Eye (tissue), 1 donor: ENCODE measurements around the gene MPDZ.
"Not testable (repeated sequence)": the region's sequence is repeated elsewhere in the genome, so short reads cannot be mapped to it uniquely, and the experiment has no call there.

Experiments used
- DNase-seq: peaks from one replicate; pipeline ENCODE4 v3.0.0-alpha.2; 2015

MPDZ gene

DNA sequence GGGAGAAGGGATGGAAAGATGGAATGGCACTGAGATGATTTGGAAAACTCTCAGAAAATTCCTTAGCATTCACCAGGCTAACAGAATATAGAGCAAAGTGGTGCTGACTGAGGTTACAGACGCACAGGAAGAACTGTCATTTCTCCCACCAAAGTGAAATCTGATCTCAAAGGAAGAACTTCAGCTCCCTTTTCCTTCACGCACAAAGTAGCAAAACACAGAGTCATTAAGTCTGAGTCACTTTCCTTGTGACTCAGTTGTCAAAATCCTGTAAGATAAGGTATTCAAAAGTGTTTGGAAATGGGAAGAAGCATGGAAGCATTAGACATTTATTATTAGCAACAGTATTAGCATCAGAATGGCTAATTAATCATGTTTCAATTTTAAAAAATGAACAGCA is 11.7 kb downstream of the MPDZ start:
- peak; percentile 19 for DNase-seq

GRCh38 chr9:13266167-13266566 is 13.3 kb downstream of the MPDZ start:
- DNase-seq: no peak

- no peak for DNase-seq
These were observed 14.7 kb downstream of the MPDZ start for GRCh38 chr9:13264788-13265187.

DNA sequence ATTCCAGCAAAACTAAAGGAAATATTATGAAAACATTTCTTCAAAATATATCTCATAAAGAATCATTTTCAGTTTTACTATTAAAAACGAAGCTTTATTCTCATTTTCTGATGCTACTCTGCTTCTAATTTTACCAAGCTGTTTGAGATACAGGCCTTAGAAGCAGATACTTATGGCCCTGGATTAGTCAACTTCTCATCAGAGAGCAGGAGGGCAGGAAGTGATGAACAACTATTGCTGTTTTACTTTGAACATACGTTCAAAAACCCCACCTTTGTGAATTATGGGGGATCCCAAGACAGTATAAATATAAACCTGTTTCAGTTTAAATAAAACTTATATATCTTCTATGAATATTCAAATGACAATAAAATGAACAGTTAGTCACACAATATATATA is 16.0 kb downstream of the MPDZ start:
- no peak for DNase-seq

DNA sequence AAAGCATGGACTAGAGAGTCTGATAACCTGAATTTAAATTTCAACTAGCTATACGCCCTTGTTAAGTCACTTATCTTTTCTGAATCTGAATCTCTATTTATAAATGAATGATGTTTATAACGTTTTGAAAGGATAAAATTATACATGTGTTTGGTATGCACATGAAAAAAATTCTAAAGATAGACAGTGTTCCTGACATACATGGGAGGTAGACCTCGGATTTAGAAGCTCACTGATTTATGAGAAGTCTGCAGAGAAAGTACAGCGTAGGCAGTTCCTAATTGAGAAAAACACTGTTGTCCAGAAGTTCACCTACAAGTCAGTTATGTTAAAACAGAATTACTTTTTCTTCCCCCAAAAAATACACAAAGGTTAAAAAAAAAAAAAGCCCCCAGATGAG is 26.6 kb downstream of the MPDZ start:
- no peak for DNase-seq

GRCh38 chr9:13244181-13244580 is 35.3 kb downstream of the MPDZ start:
- no peak for DNase-seq

GRCh38 chr9:13241283-13241682 is 38.2 kb downstream of the MPDZ start:
- no peak for DNase-seq

DNA sequence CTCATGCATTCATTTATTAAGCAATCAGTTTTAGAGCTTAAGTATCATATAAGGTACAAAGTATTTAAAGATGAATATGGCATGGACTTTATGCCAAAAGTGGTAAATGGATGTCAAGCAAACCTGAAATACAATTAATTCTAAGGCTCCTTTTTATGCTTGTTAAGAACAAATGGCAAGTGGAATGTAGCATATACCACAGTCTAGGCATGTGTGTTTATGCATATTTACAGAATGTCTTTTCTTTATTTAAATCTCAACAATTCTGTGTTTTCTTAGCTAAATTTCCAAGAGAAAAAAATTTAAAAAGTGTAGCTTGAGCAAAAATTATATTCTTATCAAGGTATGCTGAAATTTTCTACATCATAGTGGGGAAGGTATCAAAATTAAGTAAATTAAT is 39.8 kb downstream of the MPDZ start:
- no peak for DNase-seq

DNA sequence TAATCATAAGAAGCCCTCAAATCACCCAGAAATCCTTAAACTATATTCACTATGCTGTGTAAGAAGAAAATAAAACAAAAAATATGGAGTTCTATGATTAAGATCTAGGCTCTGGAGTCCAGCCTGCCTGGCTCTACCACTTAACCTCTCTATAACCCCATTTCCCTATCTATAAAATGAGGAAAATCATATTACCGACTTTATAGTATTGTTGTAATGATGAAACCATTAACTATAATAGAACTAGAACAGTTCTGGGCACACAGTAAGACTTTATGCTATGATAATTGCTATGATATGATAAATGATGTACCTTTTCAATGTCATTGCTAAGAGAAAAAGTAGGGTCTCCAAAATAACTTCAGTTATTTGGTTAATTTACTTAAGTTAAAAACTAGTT is 40.3 kb downstream of the MPDZ start:
- no peak for DNase-seq

DNA sequence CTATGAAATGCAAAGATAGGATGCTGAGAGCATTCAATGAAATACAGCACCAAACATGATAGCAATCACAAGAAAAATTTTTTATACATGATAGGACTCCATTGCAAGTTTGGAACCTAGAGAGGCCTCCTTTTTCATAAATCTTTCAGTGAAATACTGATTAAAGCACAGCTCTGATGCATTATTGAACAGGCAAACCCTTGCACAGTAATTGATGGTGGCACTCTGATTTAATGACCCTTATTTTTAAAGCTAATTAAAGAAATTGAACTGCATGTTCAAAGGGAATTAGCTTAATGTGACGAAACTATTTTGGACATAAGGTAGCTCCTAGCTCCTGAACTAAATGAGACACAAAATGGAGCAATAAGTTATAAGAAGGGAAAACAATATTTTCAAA is 44.6 kb downstream of the MPDZ start:
- DNase-seq: peak; percentile 44

DNA sequence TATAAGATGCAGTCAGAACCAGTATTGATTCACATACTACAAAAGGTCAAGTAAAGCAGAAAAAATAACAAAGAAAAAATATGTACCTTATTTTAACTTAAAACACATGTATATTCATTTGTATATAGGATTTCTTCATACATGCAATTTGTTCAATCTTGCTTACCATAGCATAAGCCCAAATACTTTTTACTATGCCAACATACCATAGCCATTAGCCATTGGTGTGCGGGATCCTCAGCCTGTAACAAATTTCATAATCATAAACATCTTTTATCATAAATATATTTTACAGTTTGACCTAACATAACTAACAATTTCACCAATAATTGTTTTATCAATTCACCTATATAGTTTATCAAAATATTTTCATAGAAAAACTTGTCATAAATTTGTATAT is 51.1 kb downstream of the MPDZ start:
- DNase-seq: no peak

GRCh38 chr9:13224366-13224765 is 55.1 kb downstream of the MPDZ start:
- DNase-seq: no peak

GRCh38 chr9:13222733-13223132 is 56.8 kb downstream of the MPDZ start:
- DNase-seq: not testable (repeated sequence)

- no peak for DNase-seq
These were observed 57.8 kb downstream of the MPDZ start for GRCh38 chr9:13221741-13222140.

DNA sequence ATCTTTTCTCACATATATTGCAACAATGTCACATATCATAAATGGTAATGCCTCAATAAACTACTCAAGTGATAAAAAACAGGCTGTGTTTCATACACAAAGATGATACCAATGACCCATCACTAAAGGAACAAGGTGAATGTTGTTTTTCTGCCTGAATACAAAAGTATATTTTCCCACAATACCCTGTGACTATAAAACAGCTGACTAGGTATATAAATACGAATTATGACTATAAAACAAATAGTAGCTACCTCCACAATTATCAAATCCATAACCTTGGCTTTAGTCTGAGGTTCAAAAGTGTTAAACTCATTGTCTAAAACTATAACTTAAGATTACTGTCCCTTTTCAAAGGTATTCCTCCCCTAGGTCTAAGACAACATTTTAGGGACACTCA is 58.7 kb downstream of the MPDZ start:
- DNase-seq: no peak

DNA sequence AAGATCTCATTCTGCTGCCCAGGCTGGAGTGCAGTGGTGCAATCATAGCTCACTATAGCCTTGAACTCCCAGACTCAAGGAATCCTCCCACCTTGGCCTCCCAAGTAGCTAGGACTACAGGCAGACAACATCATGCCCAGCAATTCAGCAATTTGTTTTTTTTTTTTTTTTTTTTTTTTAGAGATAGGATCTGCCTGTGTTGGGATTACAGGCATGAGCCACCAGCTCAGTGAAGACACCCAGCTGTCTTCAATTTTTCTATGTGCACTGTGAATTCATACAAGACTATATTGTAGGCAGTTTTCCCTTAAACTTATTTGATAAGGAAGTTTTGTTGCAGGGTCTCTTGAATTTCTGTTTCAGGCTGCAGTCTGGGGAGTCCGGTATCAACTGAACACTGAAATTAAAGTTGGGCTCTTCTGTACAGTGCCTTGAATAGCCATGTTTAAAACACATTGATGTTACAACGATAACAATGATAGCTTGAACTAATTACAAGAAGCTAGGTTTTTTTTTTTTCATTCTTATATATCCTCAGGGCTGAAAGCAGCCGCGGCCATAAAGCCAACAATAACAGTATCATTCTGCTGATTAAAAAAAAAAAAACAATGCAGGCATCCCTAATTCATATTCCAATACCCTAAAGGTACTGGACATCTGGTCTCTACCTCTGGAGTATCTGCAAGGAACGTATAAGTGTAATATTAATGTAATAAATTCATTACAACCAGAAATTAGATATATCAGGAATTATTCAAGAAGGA is 63.5 kb downstream of the MPDZ start:
- DNase-seq: no peak

GRCh38 chr9:13213998-13214397 is 65.5 kb downstream of the MPDZ start:
- no peak for DNase-seq

DNA sequence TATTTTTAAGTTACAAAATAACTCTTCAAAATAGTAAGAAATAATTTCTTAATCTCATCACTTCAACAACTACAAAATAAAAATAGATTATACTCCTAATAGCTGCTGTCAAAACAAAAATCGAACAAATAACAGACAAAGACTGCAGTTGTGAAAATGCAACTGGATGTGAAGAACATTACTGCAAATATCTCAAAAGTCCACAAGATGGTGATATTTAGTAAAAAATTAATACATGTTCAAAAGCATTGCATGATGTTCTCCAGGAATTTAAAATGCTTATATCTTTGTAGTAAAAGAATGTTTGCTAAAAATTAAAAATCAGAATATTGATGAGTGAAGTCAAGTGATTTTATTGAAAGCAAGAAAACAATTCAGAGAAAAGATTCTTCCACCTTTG is 66.2 kb downstream of the MPDZ start:
- peak; percentile 10 for DNase-seq

GRCh38 chr9:13210306-13210705 is 69.2 kb downstream of the MPDZ start:
- DNase-seq: no peak

- DNase-seq: no peak
These were observed 70.0 kb downstream of the MPDZ start for GRCh38 chr9:13209498-13209897.

GRCh38 chr9:13205824-13206223 is 73.7 kb downstream of the MPDZ start:
- no peak for DNase-seq

DNA sequence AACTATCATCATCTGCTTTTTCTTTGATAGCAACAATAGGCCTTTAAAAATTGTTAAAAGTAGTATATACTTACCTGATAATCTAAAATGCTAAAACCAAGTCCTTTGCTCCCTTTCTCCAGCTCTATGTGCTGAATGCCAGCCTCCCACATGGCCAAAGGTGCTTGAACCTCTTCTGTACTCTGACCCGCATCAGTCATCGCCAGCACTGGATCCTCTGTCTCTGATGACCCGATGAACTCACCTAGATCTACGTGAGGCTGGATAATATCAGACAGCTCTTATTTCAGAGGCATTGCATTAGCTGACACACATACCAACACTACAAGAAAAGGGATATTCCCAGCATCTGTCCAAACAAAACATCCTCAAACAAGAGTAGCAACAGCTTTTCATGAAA is 89.5 kb downstream of the MPDZ start:
- no peak for DNase-seq

DNA sequence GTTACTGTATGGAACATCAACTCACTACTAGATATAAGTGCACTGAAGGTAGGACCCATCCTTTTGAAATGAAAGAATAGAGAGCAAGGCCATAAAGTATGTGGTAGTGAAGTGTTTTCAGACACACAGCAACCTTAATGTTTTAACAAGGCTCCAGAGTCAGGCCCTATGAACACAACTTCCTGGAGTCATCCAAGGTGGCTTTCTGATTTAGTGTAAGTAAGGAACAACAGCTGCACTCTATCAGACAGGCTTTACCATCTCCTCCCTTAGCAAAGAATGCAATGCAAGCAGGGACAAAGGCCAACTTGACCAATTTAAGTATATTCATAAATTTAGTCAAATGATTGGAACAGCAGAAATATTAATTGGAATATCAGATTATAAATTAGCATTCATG is 90.1 kb downstream of the MPDZ start:
- DNase-seq: no peak

GRCh38 chr9:13186774-13187173 is 92.7 kb downstream of the MPDZ start:
- DNase-seq: no peak

- no peak for DNase-seq
These were observed 93.4 kb downstream of the MPDZ start for GRCh38 chr9:13186091-13186490.
